ENCODE measurements around the gene MAML2.

The MAML2 gene

DNA sequence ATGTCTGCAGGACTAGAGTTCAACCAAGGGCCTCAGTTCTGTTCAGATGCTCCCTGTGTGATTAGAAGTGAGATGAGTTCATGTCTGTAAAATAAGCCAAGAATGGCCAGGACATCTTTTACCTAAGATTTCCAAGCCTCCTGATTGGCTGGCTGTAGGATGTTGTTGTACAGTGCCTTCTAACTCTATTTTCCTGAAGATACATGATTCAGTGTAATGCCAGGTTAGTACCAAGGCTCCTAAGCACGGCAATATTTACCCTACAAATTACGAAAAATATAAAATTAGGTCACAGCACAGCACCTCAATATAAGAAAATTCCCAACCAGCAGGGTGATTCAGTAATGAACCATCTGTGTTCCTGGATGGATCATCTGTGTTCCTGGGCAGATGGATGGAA, 279.1 kb downstream of the MAML2 start:
- Mint-ChIP-seq H3K4me1 (ENCODE audit: low read depth in 2 of 2) (peaks cover 11 to 23% of the 10 kb centered on the region in 2 donors), H3K36me3 (ENCODE audit: insufficient read depth) (no peaks in the 10 kb centered on the region), H3K27ac (no peak overlapping the region), H3K4me3 (no peak overlapping the region), H3K9me3 (no peaks in the 10 kb centered on the region), H3K27me3 (no peaks in the 10 kb centered on the region)
- ATAC-seq (replicated peaks): no peak
- no peak for DNase-seq

DNA sequence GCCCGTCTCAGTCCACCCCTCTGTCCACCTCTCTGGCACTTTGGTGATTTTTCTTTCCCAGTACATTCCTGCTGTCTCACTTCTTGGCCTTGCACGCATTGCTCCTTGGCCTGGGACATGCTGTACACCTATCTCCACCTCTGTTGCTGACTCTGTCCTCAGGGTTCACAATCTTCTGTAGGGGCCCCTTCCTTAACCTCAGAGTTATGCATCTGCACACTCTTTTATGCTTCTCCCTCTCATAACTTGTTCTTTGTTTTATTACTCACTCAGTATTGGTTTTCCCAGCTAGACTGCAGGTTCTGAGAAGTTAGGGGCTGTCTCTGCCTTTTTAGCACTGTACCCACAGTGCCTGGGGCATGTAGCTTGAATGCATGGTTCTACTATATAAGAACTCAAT, 279.9 kb downstream of the MAML2 start:
- no peak for DNase-seq
- Mint-ChIP-seq H3K36me3 (ENCODE audit: insufficient read depth) (no peaks in the 10 kb centered on the region), H3K27ac (peak overlapping the region; percentile 3 to 12), H3K4me1 (ENCODE audit: low read depth in 2 of 2) (peaks cover 9 to 19% of the 10 kb centered on the region in 2 donors), H3K27me3 (no peaks in the 10 kb centered on the region), H3K9me3 (no peaks in the 10 kb centered on the region), H3K4me3 (no peak overlapping the region)
- no peak for ATAC-seq (replicated peaks)

DNA sequence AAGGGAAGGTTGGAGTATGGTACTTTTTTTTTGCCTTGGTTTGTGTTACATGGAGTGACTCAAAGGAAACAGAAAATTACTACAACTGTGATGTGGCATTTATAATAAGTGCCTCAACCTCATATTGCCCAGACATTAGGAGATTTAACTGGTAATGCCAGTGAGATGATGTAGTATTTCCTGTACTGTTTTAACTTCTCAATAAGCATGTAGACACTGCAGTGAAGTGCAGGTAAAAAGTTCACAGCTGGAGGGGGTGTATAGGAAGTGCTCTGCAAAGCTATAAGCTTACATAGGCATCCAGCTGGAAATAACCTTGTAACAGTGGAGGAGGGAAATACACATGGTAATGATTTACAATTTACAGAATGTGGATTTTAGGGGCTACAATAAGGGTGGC, 280.9 kb downstream of the MAML2 start:
- Mint-ChIP-seq H3K9me3 (no peaks in the 10 kb centered on the region), H3K36me3 (ENCODE audit: insufficient read depth) (no peaks in the 10 kb centered on the region), H3K4me1 (ENCODE audit: low read depth in 2 of 2) (peaks cover 9 to 16% of the 10 kb centered on the region in 2 donors), H3K27me3 (no peaks in the 10 kb centered on the region), H3K4me3 (no peak overlapping the region), H3K27ac (peak overlapping the region in 1 of 2 donors; percentile 23)
- ATAC-seq (replicated peaks): peak; percentile 70
- DNase-seq: no peak

DNA sequence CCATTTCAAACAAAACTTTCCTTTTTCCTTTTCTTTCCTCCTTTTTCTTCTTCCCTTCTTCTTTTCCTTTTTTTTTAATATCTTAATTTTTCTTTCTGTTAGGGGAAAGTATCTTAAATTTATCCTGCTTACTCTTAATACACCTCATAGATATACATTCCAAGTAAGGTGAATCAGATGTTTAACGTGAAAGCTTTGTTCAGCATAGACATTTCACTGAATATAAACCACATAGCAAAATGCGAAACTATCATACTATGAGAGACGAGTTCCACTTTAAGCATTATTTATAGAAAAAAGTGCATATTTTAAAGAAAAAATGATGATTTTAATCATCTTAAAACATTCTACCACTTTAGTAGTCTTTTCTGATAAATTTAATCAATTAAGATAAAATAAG, 281.3 kb downstream of the MAML2 start:
- no peak overlapping the region for H3K4me3 Mint-ChIP-seq
- H3K36me3 Mint-ChIP-seq (ENCODE audit: insufficient read depth): no peaks in the 10 kb centered on the region
- DNase-seq (no peak), ATAC-seq (replicated peaks) (no peak)
- H3K27ac Mint-ChIP-seq: peak overlapping the region in 1 of 2 donors; percentile 23
- H3K9me3 Mint-ChIP-seq: no peaks in the 10 kb centered on the region
- H3K4me1 Mint-ChIP-seq (ENCODE audit: low read depth in 2 of 2): peaks cover 9 to 15% of the 10 kb centered on the region in 2 donors
- no peaks in the 10 kb centered on the region for H3K27me3 Mint-ChIP-seq

DNA sequence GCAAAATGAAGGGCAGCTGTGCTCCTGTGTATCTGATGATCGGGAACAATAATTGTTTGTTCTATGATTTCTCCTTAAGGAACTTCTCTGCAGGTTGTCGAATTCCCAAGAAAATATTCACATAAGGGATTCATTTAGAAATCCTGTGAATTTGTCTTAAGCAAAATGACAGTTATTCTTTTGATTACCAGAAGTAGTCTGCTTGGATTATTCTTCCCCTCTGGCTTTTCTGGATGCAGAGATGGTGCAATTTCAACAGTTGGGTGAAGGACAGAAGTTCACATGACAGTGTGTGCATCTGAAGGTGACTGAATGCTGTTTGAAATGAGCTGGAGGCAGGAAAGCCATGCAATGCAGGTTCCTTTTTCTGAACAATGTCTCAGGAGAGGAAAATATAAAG, 281.9 kb downstream of the MAML2 start:
- ATAC-seq (replicated peaks) (no peak), DNase-seq (no peak)
- Mint-ChIP-seq H3K4me1 (ENCODE audit: low read depth in 2 of 2) (peaks cover 9 to 12% of the 10 kb centered on the region in 2 donors), H3K4me3 (no peak overlapping the region), H3K27me3 (no peaks in the 10 kb centered on the region), H3K36me3 (ENCODE audit: insufficient read depth) (no peaks in the 10 kb centered on the region), H3K27ac (peak overlapping the region in 1 of 2 donors; percentile 23), H3K9me3 (no peaks in the 10 kb centered on the region)

DNA sequence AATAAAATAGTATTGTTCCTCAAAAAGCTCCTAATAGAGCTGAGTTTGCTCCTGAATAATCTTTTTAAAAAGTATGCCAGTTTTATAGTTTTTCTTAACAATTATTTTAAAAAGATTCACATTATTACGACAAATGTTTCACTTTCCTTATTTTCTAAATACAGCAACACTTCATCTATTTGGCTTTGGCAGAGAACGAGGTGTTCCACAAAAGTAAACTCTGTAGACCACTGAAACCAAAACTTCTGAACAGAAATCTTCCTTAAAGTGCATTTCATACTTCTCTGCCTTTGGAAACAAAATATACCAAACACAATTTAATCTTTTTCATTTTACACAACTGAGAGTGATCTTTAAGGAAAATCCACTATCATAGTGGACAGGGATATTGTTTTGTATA, 285.5 kb downstream of the MAML2 start:
- peak overlapping the region in 1 of 2 donors; percentile 2 for H3K27ac Mint-ChIP-seq
- H3K9me3 Mint-ChIP-seq: no peaks in the 10 kb centered on the region
- peaks cover 4% of the 10 kb centered on the region for H3K36me3 Mint-ChIP-seq (ENCODE audit: insufficient read depth)
- no peak overlapping the region for H3K4me3 Mint-ChIP-seq
- H3K4me1 Mint-ChIP-seq (ENCODE audit: low read depth in 2 of 2): peaks cover 0 to 11% of the 10 kb centered on the region in 2 donors
- DNase-seq: no peak
- H3K27me3 Mint-ChIP-seq: no peaks in the 10 kb centered on the region
- ATAC-seq (replicated peaks): no peak

DNA sequence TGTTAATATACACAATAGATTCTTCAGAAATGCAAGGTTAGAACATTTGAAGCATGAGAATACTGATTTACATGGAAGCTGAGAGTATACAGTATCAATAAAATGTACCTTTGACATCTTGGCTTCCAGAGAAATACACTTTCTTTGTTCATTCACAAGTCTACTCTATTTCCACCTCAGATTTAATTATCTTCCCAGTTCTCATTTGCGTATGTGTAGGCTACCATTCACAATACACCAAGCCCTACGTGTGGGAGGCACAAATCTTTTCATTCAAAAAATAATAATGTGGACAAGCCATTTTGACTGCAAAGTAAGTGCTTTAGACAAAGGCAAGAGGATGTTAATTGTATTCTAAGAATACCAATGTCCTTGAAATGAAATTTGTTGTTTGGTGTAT, 286.4 kb downstream of the MAML2 start:
- no peak overlapping the region for H3K4me3 Mint-ChIP-seq

DNA sequence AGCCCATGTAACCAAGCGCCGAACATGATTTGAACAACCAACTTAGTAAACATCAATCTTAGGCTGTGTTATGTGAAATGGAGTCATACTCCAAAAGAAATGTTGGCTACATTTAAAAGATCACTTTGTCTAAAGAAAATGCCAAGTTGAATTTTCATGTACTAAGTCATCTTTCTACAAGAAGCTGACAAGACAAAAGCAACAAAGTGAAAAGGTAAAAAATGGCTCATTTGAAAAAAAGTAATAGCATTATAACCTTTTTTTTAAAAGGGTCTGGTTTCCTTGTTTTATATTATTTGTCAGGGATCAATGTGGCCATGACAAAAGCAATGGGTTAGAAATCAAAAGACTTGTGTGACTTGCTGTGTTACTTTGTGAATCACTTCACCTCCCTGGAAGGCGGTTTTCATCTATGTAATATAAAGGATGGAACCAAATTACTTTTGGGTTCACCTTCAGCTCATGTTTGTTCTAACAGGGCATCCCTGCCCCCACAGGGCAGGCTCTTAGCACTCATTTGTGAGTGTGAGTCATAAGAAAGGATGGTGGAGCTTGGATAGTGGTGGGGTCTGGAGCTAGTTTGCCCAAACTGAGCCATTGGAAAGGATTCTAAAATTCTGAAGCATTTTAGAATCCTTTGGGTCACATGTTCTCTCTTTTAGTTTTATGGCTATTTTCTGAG, 287.1 kb downstream of the MAML2 start:
- ATAC-seq (replicated peaks) (no peak), DNase-seq (no peak)
- H3K27ac Mint-ChIP-seq: peak overlapping the region in 1 of 2 donors; percentile 29
- H3K4me3 Mint-ChIP-seq: no peak overlapping the region
- no peaks in the 10 kb centered on the region for H3K9me3 Mint-ChIP-seq
- peaks cover 4% of the 10 kb centered on the region for H3K36me3 Mint-ChIP-seq (ENCODE audit: insufficient read depth)
- peaks cover 0 to 6% of the 10 kb centered on the region in 2 donors for H3K4me1 Mint-ChIP-seq (ENCODE audit: low read depth in 2 of 2)
- no peaks in the 10 kb centered on the region for H3K27me3 Mint-ChIP-seq

More for the DNA sequence above, 286.4 kb downstream of the MAML2 start:
- ATAC-seq (replicated peaks) (no peak), DNase-seq (no peak)
- Mint-ChIP-seq H3K27ac (no peak overlapping the region), H3K27me3 (no peaks in the 10 kb centered on the region), H3K4me1 (ENCODE audit: low read depth in 2 of 2) (peaks cover 0 to 6% of the 10 kb centered on the region in 2 donors), H3K36me3 (ENCODE audit: insufficient read depth) (peaks cover 4% of the 10 kb centered on the region), H3K9me3 (no peaks in the 10 kb centered on the region)

DNA sequence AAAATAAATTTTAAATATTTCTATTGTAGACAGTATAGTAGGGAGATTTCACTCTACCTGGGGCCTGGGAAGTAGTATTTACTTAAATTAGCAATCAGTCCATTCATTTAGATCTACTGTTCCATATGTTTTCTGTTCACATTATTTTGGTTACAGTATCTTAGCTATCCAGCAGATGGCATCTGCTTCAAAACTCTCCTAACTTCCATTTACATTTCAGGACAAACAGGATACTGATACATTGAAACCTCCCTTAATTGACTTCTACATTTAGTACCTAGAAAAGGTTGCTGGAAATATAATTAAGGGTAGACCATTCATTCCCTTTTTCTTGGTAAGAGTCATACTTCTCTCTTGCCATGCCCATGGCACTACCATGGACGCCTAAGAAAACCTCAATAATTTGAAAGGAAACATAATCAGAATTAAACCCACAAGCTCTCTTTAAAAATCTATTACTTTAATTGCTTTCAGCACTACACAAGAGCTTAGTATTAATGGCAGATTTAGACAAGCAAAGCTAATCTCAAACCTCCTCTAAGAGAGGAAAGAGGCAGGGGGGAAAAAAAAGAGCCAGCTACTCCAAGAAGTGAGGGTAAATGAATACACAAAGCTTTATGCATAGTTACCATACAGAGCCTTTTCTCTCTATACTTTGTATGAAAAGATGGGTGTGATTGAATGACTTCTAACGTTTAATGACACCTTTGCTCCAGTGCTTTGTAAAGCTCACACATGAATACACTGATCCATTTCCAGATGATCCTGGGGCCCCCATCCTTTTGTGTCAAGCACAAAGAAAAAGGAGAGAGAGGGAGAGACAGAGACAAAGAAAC, 287.9 kb downstream of the MAML2 start:
- Mint-ChIP-seq H3K4me1 (ENCODE audit: low read depth in 2 of 2) (peaks cover 0 to 6% of the 10 kb centered on the region in 2 donors), H3K27me3 (no peaks in the 10 kb centered on the region), H3K9me3 (no peaks in the 10 kb centered on the region), H3K4me3 (no peak overlapping the region), H3K36me3 (ENCODE audit: insufficient read depth) (peaks cover 4% of the 10 kb centered on the region), H3K27ac (peak overlapping the region in 1 of 2 donors; percentile 29)
- ATAC-seq (replicated peaks) (peak; percentile 51), DNase-seq (no peak)

DNA sequence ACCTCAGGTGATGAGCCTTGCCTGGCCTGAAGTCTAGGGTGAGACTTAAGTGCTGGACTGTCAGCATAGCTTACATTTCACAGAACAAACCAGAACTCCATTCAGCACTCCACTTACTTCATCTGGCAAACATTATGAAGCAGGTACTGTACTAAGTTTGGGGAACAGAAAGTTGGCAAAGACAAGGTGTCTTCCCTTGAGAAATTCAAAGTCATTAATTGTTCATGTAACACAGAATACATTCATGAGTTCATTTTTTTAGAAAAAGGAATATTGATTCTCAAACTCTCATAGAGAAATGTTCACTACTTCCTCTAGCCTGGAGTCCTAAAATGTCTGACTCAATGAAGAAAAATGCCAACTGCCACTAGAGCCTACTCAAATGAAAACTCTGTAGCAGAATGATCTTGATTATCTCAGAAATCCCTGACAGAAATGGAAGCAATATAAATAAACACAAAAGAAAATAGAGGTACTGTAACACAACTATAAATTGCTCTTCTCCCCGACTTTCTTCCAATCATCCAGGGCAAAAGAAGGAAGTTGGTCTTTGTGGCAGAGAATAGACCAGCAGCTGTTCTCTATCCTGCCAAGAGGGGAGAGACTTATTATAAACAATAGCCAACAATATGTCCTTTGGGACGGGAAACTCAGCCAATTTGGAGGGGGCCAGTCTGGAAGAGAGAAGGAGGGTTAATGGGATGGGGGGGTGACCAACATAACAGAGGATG, 289.9 kb downstream of the MAML2 start:
- no peak overlapping the region for H3K4me3 Mint-ChIP-seq
- peak overlapping the region in 1 of 2 donors; percentile 15 for H3K27ac Mint-ChIP-seq
- ATAC-seq (replicated peaks): no peak
- no peaks in the 10 kb centered on the region for H3K9me3 Mint-ChIP-seq
- no peak for DNase-seq
- no peaks in the 10 kb centered on the region for H3K27me3 Mint-ChIP-seq
- H3K36me3 Mint-ChIP-seq (ENCODE audit: insufficient read depth): peaks cover 4% of the 10 kb centered on the region
- H3K4me1 Mint-ChIP-seq (ENCODE audit: low read depth in 2 of 2): peaks cover 0 to 6% of the 10 kb centered on the region in 2 donors

DNA sequence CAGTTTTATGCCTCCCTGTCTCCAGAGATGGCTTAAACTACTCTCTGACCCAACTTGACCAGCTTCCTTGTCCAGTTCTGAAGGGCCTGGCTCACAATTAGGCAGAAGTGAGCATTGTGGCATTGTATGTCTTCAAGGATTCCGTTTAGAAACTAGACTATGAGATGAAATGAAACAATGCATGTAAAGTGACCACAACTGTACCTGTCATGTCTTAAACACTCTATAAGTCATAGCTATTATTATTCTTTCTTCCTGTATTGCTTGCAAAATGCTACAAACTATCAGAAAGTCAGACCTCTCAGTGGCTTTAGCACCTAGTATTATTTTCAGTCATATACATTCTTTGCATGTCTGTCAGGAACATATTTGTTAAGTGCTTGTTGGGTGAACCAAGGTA, 291.2 kb downstream of the MAML2 start:
- ATAC-seq (replicated peaks) (no peak), DNase-seq (no peak)

DNA sequence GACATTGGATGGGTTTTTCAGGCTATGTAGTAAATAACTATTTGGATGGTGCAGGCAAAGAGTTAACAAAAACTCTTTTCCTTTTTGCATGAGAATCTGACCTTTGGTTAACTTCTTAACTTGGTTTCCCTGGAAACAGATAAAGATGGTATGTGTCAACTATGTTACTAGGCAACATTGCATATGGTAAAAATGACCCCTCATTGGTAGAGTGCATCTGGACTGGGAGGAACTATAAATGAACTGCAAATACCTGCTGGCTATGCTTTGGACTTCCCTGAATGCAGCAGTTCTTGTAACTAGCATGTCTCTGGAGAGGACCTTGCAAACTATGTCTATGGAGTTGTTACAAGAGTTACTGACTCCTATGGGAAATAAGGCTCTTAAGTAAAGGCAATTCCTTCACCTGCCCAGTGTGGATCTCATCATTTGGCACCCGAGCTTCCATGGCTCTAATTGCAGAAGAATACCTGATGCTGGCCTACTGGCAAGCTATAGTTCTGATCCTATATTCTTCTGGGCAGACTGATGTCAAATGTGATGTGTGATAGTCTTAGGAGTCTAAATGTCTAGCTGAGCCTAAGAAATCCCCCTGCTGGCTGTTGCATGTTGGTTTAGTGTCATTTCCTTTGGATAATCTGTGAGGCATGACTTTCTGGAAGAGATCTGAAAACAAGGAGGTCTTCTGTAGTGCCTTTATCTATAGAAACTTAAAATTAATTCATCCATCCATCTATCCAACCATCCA, 292.4 kb downstream of the MAML2 start:
- Mint-ChIP-seq H3K27ac (peak overlapping the region in 1 of 2 donors; percentile 53), H3K4me1 (ENCODE audit: low read depth in 2 of 2) (peaks cover 0 to 13% of the 10 kb centered on the region in 2 donors), H3K4me3 (no peak overlapping the region), H3K9me3 (no peaks in the 10 kb centered on the region), H3K27me3 (no peaks in the 10 kb centered on the region), H3K36me3 (ENCODE audit: insufficient read depth) (peaks cover 4% of the 10 kb centered on the region)
- ATAC-seq (replicated peaks) (no peak), DNase-seq (no peak)

More for the DNA sequence above, 291.2 kb downstream of the MAML2 start:
- H3K36me3 Mint-ChIP-seq (ENCODE audit: insufficient read depth): peaks cover 4% of the 10 kb centered on the region
- no peaks in the 10 kb centered on the region for H3K9me3 Mint-ChIP-seq
- H3K4me1 Mint-ChIP-seq (ENCODE audit: low read depth in 2 of 2): peaks cover 0 to 6% of the 10 kb centered on the region in 2 donors
- H3K27me3 Mint-ChIP-seq: no peaks in the 10 kb centered on the region
- no peak overlapping the region for H3K27ac Mint-ChIP-seq
- H3K4me3 Mint-ChIP-seq: no peak overlapping the region

DNA sequence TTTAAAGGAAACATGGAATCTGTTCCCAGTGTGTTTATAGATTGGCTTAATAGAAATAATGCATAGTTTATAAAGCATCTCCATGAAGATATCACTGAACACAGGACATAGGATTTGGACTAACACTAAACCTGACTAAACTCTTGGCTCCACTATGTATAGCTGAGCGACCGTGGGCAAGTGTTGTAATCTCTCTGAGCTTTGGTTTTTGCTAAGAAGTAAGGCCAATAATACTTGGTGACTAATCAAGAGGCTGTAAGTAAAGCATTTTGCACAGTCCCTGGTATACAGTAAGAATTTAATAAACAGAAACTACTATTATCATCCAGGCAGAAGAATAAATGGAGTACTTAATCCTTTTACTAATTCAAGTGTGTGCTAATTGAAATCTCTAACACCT, 293.6 kb downstream of the MAML2 start:
- DNase-seq (no peak), ATAC-seq (replicated peaks) (no peak)
- Mint-ChIP-seq H3K27ac (no peak overlapping the region), H3K9me3 (no peaks in the 10 kb centered on the region), H3K4me1 (ENCODE audit: low read depth in 2 of 2) (peaks cover 0 to 7% of the 10 kb centered on the region in 2 donors), H3K36me3 (ENCODE audit: insufficient read depth) (peaks cover 4% of the 10 kb centered on the region), H3K4me3 (no peak overlapping the region), H3K27me3 (no peaks in the 10 kb centered on the region)

All from effector memory CD8-positive, alpha-beta T cell (primary cell).